SK-N-SH treated with all-trans-retinoic acid at 6 μM for 48 hours (cell line): ENCODE measurements around the gene FARP1.
A peak's percentile ranks its signal among the peaks of the same experiment; 100 is the strongest.

Experiments
- ATAC-seq: fragments of 200-7000 bp; cut with Tn5 transposase; 3 replicates; pipeline ENCODE4 v1.9.1; 2020; ENCODE audit warnings: mild to moderate bottlenecking, moderate library complexity
- ARNTL ChIP-seq: fragments of 450-650 bp; formaldehyde crosslinking; IDR thresholded peaks from 2 replicates; pipeline ENCODE4 v1.5.0; 2020; ENCODE audit warnings: low read depth, mild to moderate bottlenecking, moderate library complexity, borderline replicate concordance
- BACH2 ChIP-seq: fragments of 250-450 bp; sonication (Bioruptor Pico); IDR thresholded peaks from 2 replicates; pipeline ENCODE4 v1.9.0; 2021; ENCODE audit warnings: mild to moderate bottlenecking, borderline replicate concordance
- CREB5 ChIP-seq: fragments of 250-450 bp; sonication (Bioruptor Pico); IDR thresholded peaks from 2 replicates; pipeline ENCODE4 v1.5.1; 2020; ENCODE audit warnings: low read depth, mild to moderate bottlenecking, moderate library complexity
- CSDC2 ChIP-seq: fragments of 250-450 bp; sonication (Bioruptor Pico); IDR thresholded peaks from 2 replicates; pipeline ENCODE4 v1.5.0; 2020; ENCODE audit warnings: mild to moderate bottlenecking, moderate library complexity
- CSRNP3 ChIP-seq: fragments of 250-450 bp; sonication (Bioruptor Pico); IDR thresholded peaks from 2 replicates; pipeline ENCODE4 v1.5.1; 2021; ENCODE audit warnings: mild to moderate bottlenecking, moderate library complexity
- ESRRG ChIP-seq: fragments of 250-450 bp; sonication (Bioruptor Pico); IDR thresholded peaks from 2 replicates; pipeline ENCODE4 v1.6.1; 2021; ENCODE audit warnings: mild to moderate bottlenecking
- GLIS3 ChIP-seq: fragments of 250-450 bp; sonication (Bioruptor Pico); IDR thresholded peaks from 2 replicates; pipeline ENCODE4 v1.5.0; 2020; ENCODE audit warnings: mild to moderate bottlenecking, moderate library complexity
- ISL1 ChIP-seq: fragments of 250-450 bp; sonication (Bioruptor Pico); IDR thresholded peaks from 2 replicates; pipeline ENCODE4 v2.1.2; 2022; ENCODE audit warnings: mild to moderate bottlenecking, moderate library complexity
- OSR1 ChIP-seq: fragments of 250-450 bp; sonication (Bioruptor Pico); IDR thresholded peaks from 2 replicates; pipeline ENCODE4 v1.8.0; 2022; ENCODE audit warnings: moderate library complexity, mild to moderate bottlenecking, inconsistent platforms
- PATZ1 ChIP-seq: fragments of 250-450 bp; sonication (Bioruptor Pico); IDR thresholded peaks from 2 replicates; pipeline ENCODE4 v1.8.0; 2020; ENCODE audit warnings: mild to moderate bottlenecking, moderate library complexity, borderline replicate concordance
- PPARA ChIP-seq: fragments of 250-450 bp; sonication (Bioruptor Pico); IDR thresholded peaks from 2 replicates; pipeline ENCODE4 v1.5.0; 2020; ENCODE audit warnings: mild to moderate bottlenecking, borderline replicate concordance
- RARB ChIP-seq: fragments of 250-450 bp; sonication (Bioruptor Pico); IDR thresholded peaks from 2 replicates; pipeline ENCODE4 v1.8.0; 2021; ENCODE audit warnings: mild to moderate bottlenecking, moderate library complexity
- SNAI2 ChIP-seq: fragments of 250-450 bp; sonication (Bioruptor Pico); IDR thresholded peaks from 2 replicates; pipeline ENCODE4 v1.5.0; 2020; ENCODE audit warnings: mild to moderate bottlenecking, moderate library complexity
- TCF4 ChIP-seq: fragments of 250-450 bp; sonication (Bioruptor Pico); IDR thresholded peaks from 2 replicates; pipeline ENCODE4 v1.8.0; 2021; ENCODE audit warnings: mild to moderate bottlenecking, moderate library complexity, borderline replicate concordance
- TOX ChIP-seq: fragments of 250-450 bp; sonication (Bioruptor Pico); IDR thresholded peaks from 2 replicates; pipeline ENCODE4 v1.8.0; 2021; ENCODE audit warnings: mild to moderate bottlenecking, moderate library complexity, borderline replicate concordance
- TSHZ2 ChIP-seq: fragments of 250-450 bp; sonication (Bioruptor Pico); IDR thresholded peaks from 2 replicates; pipeline ENCODE4 v1.5.0; 2020; ENCODE audit warnings: mild to moderate bottlenecking, moderate library complexity
- ZC3H10 ChIP-seq: fragments of 250-450 bp; sonication (Bioruptor Pico); IDR thresholded peaks from 2 replicates; pipeline ENCODE4 v1.5.1; 2021; ENCODE audit warnings: mild to moderate bottlenecking, moderate library complexity
- ZFP3 ChIP-seq: fragments of 250-450 bp; sonication (Bioruptor Pico); IDR thresholded peaks from 2 replicates; pipeline ENCODE4 v1.5.0; 2020; ENCODE audit warnings: mild to moderate bottlenecking, moderate library complexity
- ZFP30 ChIP-seq: fragments of 450-650 bp; formaldehyde crosslinking; IDR thresholded peaks from 2 replicates; pipeline ENCODE4 v1.5.0; 2022; ENCODE audit warnings: mild to moderate bottlenecking, moderate library complexity
- ZNF565 ChIP-seq: fragments of 450-650 bp; formaldehyde crosslinking; conservative IDR thresholded peaks from 2 replicates; pipeline ENCODE4 v1.5.0; 2020; ENCODE audit warnings: low read depth, mild to moderate bottlenecking, moderate library complexity
- ZNF70 ChIP-seq: fragments of 450-650 bp; formaldehyde crosslinking; IDR thresholded peaks from 2 replicates; pipeline ENCODE4 v1.5.0; 2020; ENCODE audit warnings: mild to moderate bottlenecking, moderate library complexity
- ZNF8 ChIP-seq: fragments of 450-650 bp; formaldehyde crosslinking; IDR thresholded peaks from 2 replicates; pipeline ENCODE4 v1.5.0; 2020; ENCODE audit warnings: mild to moderate bottlenecking, moderate library complexity

The FARP1 gene

GRCh38 chr13:98321395-98321794 lies 178.5 kb downstream of the FARP1 start:
- ATAC-seq: no peak
- TF ChIP-seq RARB (no peak), ZFP3 (no peak), ZNF8 (peak; percentile 47; the same call in 1 of the 2 replicates)

GRCh38 chr13:98322091-98322718 lies 179.3 kb downstream of the FARP1 start:
- ATAC-seq: no peak
- no peak for TF ChIP-seq TOX (CRISPR knock-in tag)
- TF ChIP-seq ZNF565 (CRISPR knock-in tag): no peak
- no peak for TF ChIP-seq BACH2 (CRISPR knock-in tag)
- no peak for TF ChIP-seq TCF4 (CRISPR knock-in tag)
- no peak for TF ChIP-seq ZC3H10 (CRISPR knock-in tag)
- TF ChIP-seq ARNTL: no peak
- no peak for TF ChIP-seq TSHZ2 (CRISPR knock-in tag)

- no peak for TF ChIP-seq TSHZ2 (CRISPR knock-in tag)
- TF ChIP-seq GLIS3 (CRISPR knock-in tag): no peak
- no peak for TF ChIP-seq BACH2 (CRISPR knock-in tag)
- no peak for TF ChIP-seq PPARA
- no peak for TF ChIP-seq SNAI2 (CRISPR knock-in tag)
- no peak for TF ChIP-seq OSR1
- no peak for TF ChIP-seq ZFP30 (CRISPR knock-in tag)
- no peak for TF ChIP-seq CSRNP3
- no peak for TF ChIP-seq ZNF565 (CRISPR knock-in tag)
- TF ChIP-seq ARNTL: no peak
- no peak for TF ChIP-seq PATZ1 (CRISPR knock-in tag)
- no peak for TF ChIP-seq RARB
- TF ChIP-seq ESRRG (CRISPR knock-in tag): no peak
- TF ChIP-seq ZNF70: no peak
- TF ChIP-seq CSDC2 (CRISPR knock-in tag): no peak
- TF ChIP-seq TOX (CRISPR knock-in tag): no peak
- no peak for TF ChIP-seq ZC3H10 (CRISPR knock-in tag)
- TF ChIP-seq ISL1 (CRISPR knock-in tag): no peak
- TF ChIP-seq, all 23 proteins: peak for 0
Measured at GRCh38 chr13:98324105-98324504, 181.2 kb downstream of the FARP1 start.

GRCh38 chr13:98325724-98326123 lies 182.8 kb downstream of the FARP1 start:
- no peak for ATAC-seq
- TF ChIP-seq SNAI2 (CRISPR knock-in tag) (no peak), BACH2 (CRISPR knock-in tag) (no peak), RARB (no peak), ZFP3 (no peak), ZNF565 (CRISPR knock-in tag) (no peak), OSR1 (no peak), ESRRG (CRISPR knock-in tag) (no peak), PATZ1 (CRISPR knock-in tag) (no peak), ZC3H10 (CRISPR knock-in tag) (no peak), CSRNP3 (no peak), CREB5 (CRISPR knock-in tag) (no peak), GLIS3 (CRISPR knock-in tag) (no peak), ISL1 (CRISPR knock-in tag) (no peak)

More at GRCh38 chr13:98324105-98324504, 181.2 kb downstream of the FARP1 start:
- ATAC-seq: no peak
